SK-N-SH (cell line): ENCODE measurements around the gene SNX27. TPM values are rescaled to one million over a fixed set of nuclear protein-coding genes. Genes with fewer than 3 reads are reported as not detected.

Experiments
- CTCF ChIA-PET: fragments of 300-600, 350-600 bp; formaldehyde crosslinking; extraction: SDS; loops from one replicate; lab custom pipeline; 2021; lab: Yijun Ruan, JAX
- POLR2A ChIA-PET: fragments of 350-600 bp; sonication (Branson Sonifier 250); formaldehyde crosslinking; extraction: SDS; loops from one replicate; lab custom pipeline; 2020; ENCODE audit warnings: antibody characterized with exemption, inconsistent platforms; lab: Yijun Ruan, JAX
- DNase-seq: peaks from one replicate; pipeline ENCODE4 v3.0.0; 2012
- H2AFZ ChIP-seq: fragments of 200-600 bp; sonication (generic); 2 replicates; pipeline ENCODE4 v1.8.1; 2016; ENCODE audit warnings: antibody characterized with exemption, mild to moderate bottlenecking, low read depth
- H3F3A ChIP-seq: fragments of 200-600 bp; sonication (generic); replicated peaks from 2 replicates; pipeline ENCODE3; 2016; ENCODE audit warnings: antibody characterized with exemption, mild to moderate bottlenecking; ENCODE audit not compliant: insufficient read depth
- H3K27ac ChIP-seq, 2 experiments: fragments of 200-500 bp in 1 of 2; fragments of 200-600 bp in 1 of 2; sonication (Bioruptor generic) in 1 of 2; sonication (generic), shearing (Covaris generic) in 1 of 2; 2 replicates each; pipeline versions ENCODE4 v1.5.1 to v1.6.1; 2014 to 2016; ENCODE audit warnings: low read depth in 2 of 2, inconsistent platforms in 1 of 2, low read length in 1 of 2, mild to moderate bottlenecking in 1 of 2, mixed read lengths in 1 of 2
- H3K27me3 ChIP-seq: fragments of 200-600 bp; sonication (generic), shearing (Covaris generic); 2 replicates; pipeline ENCODE4 v1.6.1; 2016; ENCODE audit warnings: mixed run types; ENCODE audit not compliant: insufficient read depth
- H3K36me3 ChIP-seq, 2 experiments: fragments of 200-500 bp in 1 of 2; fragments of 200-600 bp in 1 of 2; sonication (Bioruptor generic) in 1 of 2; sonication (generic) in 1 of 2; replicated peaks in 1 of 2; 2 replicates each; pipeline versions ENCODE3 to v1.5.1; 2014 to 2016; ENCODE audit warnings: low read length in 1 of 2, mild to moderate bottlenecking in 1 of 2; ENCODE audit not compliant: insufficient read depth in 2 of 2, control insufficient read depth in 1 of 2
- H3K4me1 ChIP-seq, 2 experiments: fragments of 200-500 bp in 1 of 2; fragments of 200-600 bp in 1 of 2; sonication (Bioruptor generic) in 1 of 2; sonication (generic), shearing (Covaris generic) in 1 of 2; 2 replicates each; pipeline versions ENCODE4 v1.5.1 to v1.6.1; 2014 to 2016; ENCODE audit warnings: low read depth in 1 of 2, low read length in 1 of 2, mixed run types in 1 of 2; ENCODE audit not compliant: insufficient read depth in 2 of 2, control insufficient read depth in 1 of 2
- H3K4me2 ChIP-seq: fragments of 200-600 bp; sonication (generic), shearing (Covaris generic); 2 replicates; pipeline ENCODE4 v1.6.1; 2017; ENCODE audit warnings: mixed run types
- H3K4me3 ChIP-seq, 2 experiments: fragments of 200-500 bp in 1 of 2; fragments of 200-600 bp in 1 of 2; sonication (Bioruptor generic) in 1 of 2; sonication (generic), shearing (Covaris generic) in 1 of 2; 2 replicates each; pipeline versions ENCODE4 v1.5.1 to v1.8.1; 2014 to 2016; ENCODE audit warnings: low read depth in 2 of 2, inconsistent platforms in 1 of 2, low read length in 1 of 2, mild to moderate bottlenecking in 1 of 2, mixed read lengths in 1 of 2, moderate library complexity in 1 of 2
- H3K79me2 ChIP-seq: fragments of 200-600 bp; sonication (generic); 2 replicates; pipeline ENCODE4 v1.8.1; 2017; ENCODE audit warnings: mild to moderate bottlenecking; ENCODE audit not compliant: insufficient read depth
- H3K9ac ChIP-seq: fragments of 200-600 bp; sonication (generic); 2 replicates; pipeline ENCODE4 v1.6.1; 2017; ENCODE audit warnings: mixed run types
- H3K9me2 ChIP-seq: fragments of 200-600 bp; sonication (generic); 2 replicates; pipeline ENCODE4 v1.6.1; 2017; ENCODE audit warnings: mixed run types
- H3K9me3 ChIP-seq: fragments of 200-600 bp; sonication (generic); 2 replicates; pipeline ENCODE4 v1.6.1; 2017; ENCODE audit warnings: mixed run types, mild to moderate bottlenecking, moderate library complexity
- H4K20me1 ChIP-seq: fragments of 200-600 bp; sonication (generic); 2 replicates; pipeline ENCODE4 v1.6.1; 2017; ENCODE audit warnings: mild to moderate bottlenecking, mixed run types; ENCODE audit not compliant: insufficient read depth
- CHD2 ChIP-seq: fragments of 150-350 bp; IDR thresholded peaks from 2 replicates; pipeline ENCODE4 v1.6.1; 2018; ENCODE audit warnings: low read length; ENCODE audit not compliant: partially characterized antibody
- CTCF ChIP-seq: fragments of 200-600 bp; sonication (generic); IDR thresholded peaks from 2 replicates; pipeline ENCODE4 v1.6.1; 2017; ENCODE audit warnings: antibody characterized with exemption, mild to moderate bottlenecking, moderate library complexity
- FOXM1 ChIP-seq: IDR thresholded peaks from 2 replicates; pipeline ENCODE4 v1.4.0; 2012; ENCODE audit warnings: low read depth, mild to moderate bottlenecking
- POLR2AphosphoS5 ChIP-seq: IDR thresholded peaks from 2 replicates; pipeline ENCODE4 v1.6.1; 2012; ENCODE audit warnings: low read depth, low read length
- RAD21 ChIP-seq: IDR thresholded peaks from 2 replicates; pipeline ENCODE4 v1.6.1; 2012; ENCODE audit warnings: mild to moderate bottlenecking, low read length
- REST ChIP-seq: IDR thresholded peaks from 2 replicates; pipeline ENCODE4 v1.6.1; 2012; ENCODE audit warnings: mild to moderate bottlenecking, low read depth, low read length, moderate library complexity
- SMC3 ChIP-seq: IDR thresholded peaks from 2 replicates; pipeline ENCODE4 v1.6.1; 2012; ENCODE audit warnings: low read depth, low read length, improper control_type of control experiment
- WGBS: methylation state at CpG from one replicate; pipeline ENCODE4 v1.1.6; 2017; ENCODE audit warnings: low lambda C conversion rate; 5-methylcytosine and 5-hydroxymethylcytosine counted together
- polyA plus RNA-seq, 3 experiments: library from polyadenylated mRNA; depleted of rRNA; stranded (reverse); fragments of >200 nt; gene quantifications; 2 replicates each; pipeline ENCODE4 v1.2.3, GENCODE V29; 2012

SNX27 gene
- polyA plus RNA-seq, 1 of the 3 experiments (the other 2 are of a cell fraction), result 10.8 TPM

GRCh38 chr1:151714820-151715725, 103.2 kb downstream of the SNX27 start:
- no peaks in the 10 kb centered on the region for H3K79me2 ChIP-seq
- H3K9ac ChIP-seq, result no peak overlapping the region
- H3K9me3 ChIP-seq, result no peaks in the 10 kb centered on the region
- no peak overlapping the region for H2AFZ ChIP-seq
- POLR2A ChIA-PET, result interaction anchor here (0.6 to 3.3 kb wide), 3 partner anchors 14 to 115 kb away, joined by 3 to 24 read pairs (median 4); no protein-coding TSS in a partner anchor
- H3K36me3 ChIP-seq, result no peaks in the 10 kb centered on the region
- WGBS, result 59% methylated on average over 10 of the region's 10 CpGs
- TF ChIP-seq REST (0 out of 2 replicates have a peak, but pooled peaks have one; percentile 58), FOXM1 (no peak)
- no peak overlapping the region for H3K4me2 ChIP-seq
- CTCF ChIA-PET, result interaction anchor here (0.6 to 7.1 kb wide), 23 partner anchors 9 to 277 kb away, joined by 3 to 64 read pairs (median 5); no protein-coding TSS in a partner anchor
- H3K9me2 ChIP-seq, result no peaks in the 10 kb centered on the region
- no peaks in the 10 kb centered on the region for H4K20me1 ChIP-seq
- no peak for DNase-seq
- H3K4me1 ChIP-seq, result peaks cover 0 to 56% of the 10 kb centered on the region in 2 experiments; a peak in 3 of 4 replicates
- H3K4me3 ChIP-seq, result peak overlapping the region in 1 of 2 experiments; percentile 55; a peak in 1 of 4 replicates
- no peak overlapping the region for H3K27ac ChIP-seq
- H3F3A ChIP-seq, result no peaks in the 10 kb centered on the region
- peaks cover 34% of the 10 kb centered on the region for H3K27me3 ChIP-seq

- Histone ChIP-seq H3K4me1 (peaks cover 0 to 56% of the 10 kb centered on the region in 2 experiments; a peak in 3 of 4 replicates), H3K9ac (no peak overlapping the region), H2AFZ (no peak overlapping the region), H3K36me3 (no peaks in the 10 kb centered on the region), H3K27ac (peak overlapping the region in 1 of 2 experiments; percentile 77; a peak in 2 of 4 replicates), H3K9me3 (no peaks in the 10 kb centered on the region), H3F3A (no peaks in the 10 kb centered on the region), H4K20me1 (no peaks in the 10 kb centered on the region), H3K79me2 (no peaks in the 10 kb centered on the region), H3K9me2 (no peaks in the 10 kb centered on the region), H3K4me2 (no peak overlapping the region), H3K27me3 (peaks cover 34% of the 10 kb centered on the region), H3K4me3 (peak overlapping the region in 1 of 2 experiments; percentile 55; a peak in 2 of 4 replicates)
- CTCF ChIA-PET, result interaction anchor here (0.6 to 7.1 kb wide), 34 partner anchors 8 to 1649 kb away, joined by 3 to 64 read pairs (median 4); no protein-coding TSS in a partner anchor
- TF ChIP-seq RAD21, result peak; percentile 59
- no peak for TF ChIP-seq POLR2AphosphoS5
- peak; percentile 21 for TF ChIP-seq CHD2
- peak; percentile 31 for TF ChIP-seq CTCF
- TF ChIP-seq SMC3, result peak; percentile 62; the same call in 1 of the 2 replicates
- POLR2A ChIA-PET, result interaction anchor here (0.6 to 3.3 kb wide), 4 partner anchors 13 to 114 kb away, joined by 3 to 24 read pairs (median 4); partner anchors contain the start of gene TDRKH
- 20% methylated on average over 16 of the region's 17 CpGs for WGBS
- peak; percentile 89 for DNase-seq
Measured at GRCh38 chr1:151715726-151716404, 104.0 kb downstream of the SNX27 start.
